Measurements from ENCODE around the gene LASP1.

GRCh38 chr17:38899421-38899820 is 29.6 kb downstream of the LASP1 start:
- no peak for TF ChIP-seq ZNF274 (IDR thresholded peaks at IDR 0.05; ENCODE audit: low read depth, low read length)
- TF ChIP-seq YY1 (IDR thresholded peaks at IDR 0.05; ENCODE audit: insufficient read depth, insufficient read length), result no peak
- no peak for TF ChIP-seq SUZ12 (IDR thresholded peaks at IDR 0.05; ENCODE audit: extremely low read depth, insufficient read depth, insufficient read length)

All from NT2/D1 (cell line).